HG02588 (cell line): ENCODE measurements around the gene EBP.
"Not testable (repeated sequence)": the region's sequence is repeated elsewhere in the genome, so short reads cannot be mapped to it uniquely, and the experiment has no call there.

Experiments
- ATAC-seq: cut with Tn5 transposase; IDR thresholded peaks from one replicate; pipeline ENCODE4 v1.9.1; 2021; ENCODE audit warnings: mild to moderate bottlenecking, moderate library complexity; ENCODE audit not compliant: unreplicated experiment

The EBP gene

DNA sequence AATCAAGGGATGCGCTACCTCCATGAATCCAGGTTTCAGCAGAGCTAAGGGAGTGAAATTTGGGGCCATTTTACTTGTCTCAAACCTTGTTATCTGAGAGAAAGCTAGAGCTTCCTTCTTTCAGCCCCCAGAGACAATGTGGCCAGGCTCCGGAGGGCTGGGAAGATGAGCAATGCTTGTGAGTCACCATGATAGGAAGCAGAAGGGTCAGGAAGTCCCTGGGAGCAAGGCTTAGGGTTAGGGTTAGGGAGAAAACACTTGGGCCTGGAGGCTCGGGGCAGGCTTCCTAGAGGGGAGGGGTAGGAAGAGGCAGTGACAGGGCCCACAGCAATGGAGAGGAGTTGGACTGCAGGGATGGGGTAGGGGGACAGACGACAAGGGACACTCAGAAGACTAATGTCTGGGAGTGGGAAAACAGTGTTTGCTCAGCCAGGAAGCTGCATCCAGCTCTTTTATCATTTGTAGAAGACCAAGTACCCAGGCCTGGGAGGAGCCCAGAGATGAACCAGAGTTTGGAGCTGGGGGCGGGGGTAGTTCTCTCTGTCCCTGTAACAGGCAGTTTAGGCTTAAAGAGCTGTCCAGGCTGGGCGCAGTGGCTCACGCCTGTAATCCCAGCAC lies 29.2 kb upstream of the EBP start:
- no peak for ATAC-seq

- ATAC-seq: no peak
Observed at GRCh38 chrX:48493890-48494364, 27.7 kb upstream of the EBP start.

DNA sequence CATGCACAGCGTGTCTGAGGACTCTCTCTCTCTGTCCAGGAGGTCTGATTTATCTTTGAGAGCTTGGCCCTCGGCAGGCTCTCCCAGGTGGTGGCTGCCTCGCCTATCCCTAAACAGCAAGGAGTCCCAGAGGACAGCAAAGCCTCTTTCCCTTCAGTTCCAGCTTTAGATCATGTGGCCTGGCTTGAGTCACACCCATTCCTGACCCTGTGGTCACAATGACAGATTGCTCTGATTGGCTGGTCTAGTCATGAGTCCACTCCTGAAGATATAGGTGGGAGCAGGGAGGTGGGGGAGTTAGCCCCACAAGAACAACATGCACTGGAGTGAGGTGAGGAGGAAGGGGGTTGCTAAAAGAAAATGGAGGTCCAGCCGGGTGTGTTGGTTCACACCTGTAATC lies 24.9 kb upstream of the EBP start:
- ATAC-seq: no peak

GRCh38 chrX:48497871-48498270 lies 23.7 kb upstream of the EBP start:
- no peak for ATAC-seq

GRCh38 chrX:48498374-48498809 lies 23.2 kb upstream of the EBP start:
- ATAC-seq: no peak

DNA sequence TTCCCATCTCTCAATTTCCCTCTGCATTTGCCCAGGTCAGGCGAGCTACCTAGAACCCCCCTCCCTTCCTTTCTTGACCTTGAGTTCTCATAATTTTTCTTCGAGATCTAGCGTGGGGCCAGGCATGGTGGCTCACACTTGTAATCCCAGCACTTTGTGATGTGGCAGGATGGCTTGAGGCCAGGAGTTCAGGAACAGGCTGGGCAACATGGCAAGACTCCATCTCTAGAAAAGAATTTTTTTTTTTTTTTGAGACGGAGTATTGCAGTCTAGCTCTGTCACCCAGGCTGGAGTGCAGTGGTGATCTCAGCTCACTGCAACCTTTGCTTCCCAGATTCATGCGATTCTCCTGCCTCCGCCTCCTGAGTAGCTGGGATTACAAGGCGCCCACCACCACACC lies 17.3 kb upstream of the EBP start:
- ATAC-seq: no peak

- ATAC-seq: no peak
Observed at GRCh38 chrX:48505481-48505880, 16.1 kb upstream of the EBP start.

DNA sequence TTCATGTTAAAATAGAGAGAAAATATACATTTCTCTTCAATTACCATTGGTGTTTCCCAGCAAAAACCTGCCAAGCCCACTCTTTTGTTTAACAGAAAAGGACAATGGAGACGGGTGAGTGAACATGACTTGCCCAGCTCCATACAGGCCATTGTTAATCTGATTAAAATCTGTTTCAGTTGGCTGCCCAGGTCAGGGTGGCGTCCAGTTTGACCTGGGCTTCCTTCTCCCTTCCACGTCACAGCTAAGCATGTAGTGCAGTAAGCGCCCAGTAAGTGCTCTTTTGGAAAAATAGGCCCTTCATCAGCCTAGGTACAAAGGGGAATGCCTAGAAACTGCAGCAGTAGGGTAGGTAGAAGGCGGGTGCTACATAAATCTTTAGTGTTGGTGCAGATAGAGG lies 14.4 kb upstream of the EBP start:
- no peak for ATAC-seq

DNA sequence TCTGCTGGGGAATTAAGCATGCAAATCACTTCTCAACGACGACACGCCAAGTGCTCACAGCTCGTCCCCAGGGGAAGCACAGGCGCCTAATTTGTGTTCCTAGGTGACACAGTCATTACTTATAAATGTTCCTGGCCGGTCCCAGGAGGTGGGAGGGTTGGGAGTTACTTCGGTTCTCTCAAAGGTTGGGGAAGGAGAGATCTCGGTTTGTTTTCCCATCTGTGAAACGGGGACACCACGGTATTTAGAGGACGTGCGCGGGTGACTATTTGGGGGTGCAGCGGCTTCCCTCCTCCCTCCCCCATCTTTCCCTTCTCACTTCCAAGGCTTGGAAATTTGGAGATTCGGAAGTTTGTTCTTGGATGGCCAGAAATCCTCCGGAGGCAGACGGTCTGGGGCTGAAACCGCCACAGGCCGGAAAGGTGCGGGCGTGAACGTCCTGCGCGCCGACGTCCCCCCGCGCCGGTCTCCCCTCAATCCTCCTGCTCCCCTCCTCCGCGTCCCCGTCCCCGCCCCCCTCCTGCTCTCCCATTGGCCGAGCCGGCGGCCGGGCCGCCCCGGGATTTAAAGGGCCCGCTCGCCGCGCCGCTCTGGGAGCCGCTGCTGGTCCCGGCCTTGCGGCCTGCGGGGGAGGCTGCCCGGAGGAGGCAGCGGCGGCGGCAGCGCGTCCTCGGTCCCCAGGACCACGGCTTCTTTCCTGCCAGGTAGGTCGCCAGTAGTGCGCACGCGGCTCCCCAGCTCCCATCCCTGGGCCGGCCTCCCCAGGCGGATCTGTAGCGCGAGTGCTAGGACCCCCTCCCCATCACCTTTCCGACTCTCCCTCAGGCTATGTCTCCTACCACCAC lies 13.0 kb upstream of the EBP start, which contains the start of gene PORCN:
PORCN (plus strand) TSS at position 593 of the 845 bp plus-strand sequence. CDS start 829 bp downstream, outside the sequence.
- peak; percentile 79 for ATAC-seq

DNA sequence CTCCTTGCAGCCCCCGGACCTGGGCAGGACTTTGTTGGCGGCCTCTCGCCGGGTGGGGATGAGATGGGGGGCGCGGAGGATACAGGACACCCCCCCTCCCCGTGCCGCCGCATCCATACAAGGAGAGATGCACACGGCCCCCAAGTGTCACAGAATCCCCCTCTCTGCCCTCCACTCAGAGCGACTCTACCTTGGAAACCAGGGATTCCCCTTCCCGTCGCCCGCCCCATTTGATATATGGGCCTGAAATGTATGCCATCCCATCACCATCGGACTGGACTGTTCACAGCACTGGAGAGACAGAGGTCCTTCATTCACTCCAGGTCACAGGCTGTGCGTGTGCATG lies 12.4 kb upstream of the EBP start:
- ATAC-seq: no peak

GRCh38 chrX:48509619-48510018 lies 12.0 kb upstream of the EBP start:
- no peak for ATAC-seq

- no peak for ATAC-seq
Observed at GRCh38 chrX:48511560-48511959, 10.0 kb upstream of the EBP start.

GRCh38 chrX:48512371-48512935 lies 9.2 kb upstream of the EBP start:
- ATAC-seq: no peak

GRCh38 chrX:48513670-48514069 lies 7.9 kb upstream of the EBP start:
- ATAC-seq: no peak

DNA sequence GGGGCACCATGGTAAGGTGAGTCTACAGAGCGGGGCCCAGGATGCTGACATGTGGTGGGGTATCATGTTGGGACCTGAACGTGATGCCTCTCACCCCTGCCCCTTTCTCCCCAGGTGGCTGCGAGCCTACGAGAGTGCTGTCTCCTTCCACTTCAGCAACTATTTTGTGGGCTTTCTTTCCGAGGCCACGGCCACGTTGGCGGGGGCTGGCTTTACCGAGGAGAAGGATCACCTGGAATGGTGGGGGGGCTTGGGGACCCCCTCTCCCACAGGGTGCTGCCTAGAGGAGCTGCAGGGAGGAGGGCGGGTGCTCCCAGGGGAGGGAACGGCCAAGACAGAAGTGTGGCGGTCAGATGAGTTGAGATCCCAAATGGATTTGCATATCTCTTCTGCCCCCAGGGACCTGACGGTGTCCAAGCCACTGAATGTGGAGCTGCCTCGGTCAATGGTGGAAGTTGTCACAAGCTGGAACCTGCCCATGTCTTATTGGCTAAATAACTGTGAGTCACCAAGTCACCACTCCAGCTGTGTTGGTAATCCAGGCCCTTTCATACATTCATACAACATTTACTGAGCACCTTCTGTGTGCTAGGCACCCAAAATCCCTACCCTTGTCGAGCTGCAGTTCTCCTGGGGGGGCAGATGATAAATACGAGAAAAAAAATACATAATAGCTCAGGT lies 7.3 kb upstream of the EBP start:
- ATAC-seq: no peak

GRCh38 chrX:48514868-48515460 lies 6.6 kb upstream of the EBP start:
- ATAC-seq: no peak

DNA sequence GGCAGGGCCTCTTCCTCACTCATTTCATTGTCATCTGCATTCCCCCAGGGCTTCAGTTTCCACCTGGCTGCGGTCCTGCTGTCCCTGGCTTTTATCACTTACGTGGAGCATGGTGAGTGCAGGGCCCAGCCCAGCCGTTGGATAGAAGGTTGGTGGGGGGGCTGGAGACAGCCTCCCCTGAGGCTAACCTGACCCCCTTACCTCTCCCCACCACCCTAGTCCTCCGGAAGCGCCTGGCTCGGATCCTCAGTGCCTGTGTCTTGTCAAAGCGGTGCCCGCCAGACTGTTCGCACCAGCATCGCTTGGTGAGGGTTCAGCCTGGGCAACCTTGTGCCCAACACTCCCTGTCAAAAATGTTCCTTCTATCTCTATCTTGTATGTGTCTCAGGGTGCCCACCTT lies 5.8 kb upstream of the EBP start:
- ATAC-seq: no peak

- no peak for ATAC-seq
Observed at GRCh38 chrX:48516285-48516684, 5.3 kb upstream of the EBP start.

GRCh38 chrX:48516987-48517386 lies 4.6 kb upstream of the EBP start:
- ATAC-seq: no peak

GRCh38 chrX:48519481-48519880 lies 2.1 kb upstream of the EBP start:
- ATAC-seq: not testable (repeated sequence)

DNA sequence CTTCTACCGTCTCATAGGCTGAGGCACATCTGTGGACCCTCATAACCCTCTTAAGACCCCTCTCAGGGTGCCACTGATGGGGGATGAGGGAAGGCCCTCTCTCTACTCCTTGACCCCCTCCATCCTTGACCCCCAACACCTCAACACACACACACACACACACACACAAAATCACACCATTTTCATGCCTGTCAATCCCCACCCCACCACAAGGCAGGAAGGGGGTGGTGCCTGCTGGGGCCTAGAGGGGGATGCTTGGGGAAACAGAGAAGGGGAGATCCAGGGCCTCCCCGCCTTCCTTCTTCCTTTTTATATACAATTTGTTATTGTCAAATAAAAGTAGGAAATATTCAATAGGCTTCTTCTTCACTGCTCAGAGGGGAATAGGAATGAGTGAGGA lies 1.2 kb upstream of the EBP start:
- no peak for ATAC-seq
